Activated CD4-positive, alpha-beta T cell treated with anti-CD3 and anti-CD28 coated beads, Interleukin-10, Interleukin-2, amounts not matched to agents 100 ng/mL and 50 ng/mL, durations not matched to agents 16 hours and 8 hours (primary cell): Measurements from ENCODE around the gene INTS3.
"Not testable (repeated sequence)": the region's sequence is repeated elsewhere in the genome, so short reads cannot be mapped to it uniquely, and the experiment has no call there.

Experiments used
- DNase-seq: peaks from one replicate; pipeline ENCODE4 v3.0.0-alpha.2; 2020

INTS3 gene

GRCh38 chr1:153779781-153780541 lies 52.1 kb downstream of the INTS3 start:
- DNase-seq = no peak

GRCh38 chr1:153780551-153780950 lies 52.7 kb downstream of the INTS3 start:
- DNase-seq = no peak

- DNase-seq = not testable (repeated sequence)
These were observed 54.8 kb downstream of the INTS3 start for GRCh38 chr1:153782648-153783047.

- peak; percentile 95 for DNase-seq
These were observed 55.7 kb downstream of the INTS3 start for GRCh38 chr1:153783233-153784190.

GRCh38 chr1:153786038-153786790 lies 58.4 kb downstream of the INTS3 start:
- no peak for DNase-seq

- DNase-seq = no peak
These were observed 61.7 kb downstream of the INTS3 start for GRCh38 chr1:153789478-153790034.

- DNase-seq = no peak
These were observed 62.6 kb downstream of the INTS3 start for GRCh38 chr1:153790313-153790965.

- peak; percentile 77 for DNase-seq
These were observed 63.3 kb downstream of the INTS3 start for GRCh38 chr1:153790966-153791647.

- peak; percentile 27 for DNase-seq
These were observed 63.9 kb downstream of the INTS3 start for GRCh38 chr1:153791648-153792253.

GRCh38 chr1:153792631-153793041 lies 64.8 kb downstream of the INTS3 start:
- DNase-seq = no peak

GRCh38 chr1:153793261-153793972 lies 65.6 kb downstream of the INTS3 start:
- no peak for DNase-seq

- no peak for DNase-seq
These were observed 66.2 kb downstream of the INTS3 start for GRCh38 chr1:153793973-153794615.

GRCh38 chr1:153794624-153795329 lies 66.9 kb downstream of the INTS3 start:
- DNase-seq = no peak

- no peak for DNase-seq
These were observed 67.5 kb downstream of the INTS3 start for GRCh38 chr1:153795330-153795837.

- no peak for DNase-seq
These were observed 68.3 kb downstream of the INTS3 start for GRCh38 chr1:153795934-153796785.

- DNase-seq = peak; percentile 83
These were observed 69.2 kb downstream of the INTS3 start for GRCh38 chr1:153796786-153797659.

- DNase-seq = no peak
These were observed 70.6 kb downstream of the INTS3 start for GRCh38 chr1:153798468-153798780.
